KMS-11 (cell line): ENCODE data around the gene PPIA.

Source experiments
- H2AFZ ChIP-seq: fragments of 200-600 bp; sonication (generic); 2 replicates; pipeline ENCODE4 v1.6.1; 2016; ENCODE audit warnings: antibody characterized with exemption, mixed run types, low read depth
- H3K27ac ChIP-seq: fragments of 200-600 bp; sonication (generic); 2 replicates; pipeline ENCODE4 v1.6.1; 2016; ENCODE audit warnings: mild to moderate bottlenecking, mixed run types
- H3K27me3 ChIP-seq: fragments of 200-600 bp; sonication (generic); 2 replicates; pipeline ENCODE4 v1.6.1; 2017; ENCODE audit warnings: mild to moderate bottlenecking, low read depth, mixed run types, moderate library complexity; ENCODE audit not compliant: insufficient read depth
- H3K36me3 ChIP-seq: fragments of 200-600 bp; sonication (generic); 2 replicates; pipeline ENCODE4 v1.6.1; 2017; ENCODE audit warnings: mild to moderate bottlenecking, mixed run types; ENCODE audit not compliant: insufficient read depth
- H3K4me1 ChIP-seq: fragments of 200-600 bp; sonication (generic); 2 replicates; pipeline ENCODE4 v1.6.1; 2016; ENCODE audit warnings: mild to moderate bottlenecking, low read depth, mixed run types; ENCODE audit not compliant: poor library complexity, severe bottlenecking
- H3K4me2 ChIP-seq: fragments of 200-600 bp; sonication (generic); 2 replicates; pipeline ENCODE4 v1.7.0; 2016; ENCODE audit warnings: mild to moderate bottlenecking, mixed run types
- H3K4me3 ChIP-seq: fragments of 200-600 bp; sonication (generic); IDR thresholded peaks from 2 replicates; pipeline ENCODE4 v1.6.1; 2017; ENCODE audit warnings: low read depth, low read length, mixed read lengths; ENCODE audit not compliant: insufficient read depth
- H3K79me2 ChIP-seq: fragments of 200-600 bp; sonication (generic); 2 replicates; pipeline ENCODE4 v1.6.1; 2016; ENCODE audit warnings: low read depth, mixed run types; ENCODE audit not compliant: insufficient read depth
- H3K9ac ChIP-seq: fragments of 200-600 bp; sonication (generic); 2 replicates; pipeline ENCODE4 v1.6.1; 2016; ENCODE audit warnings: mild to moderate bottlenecking, mixed run types
- H4K20me1 ChIP-seq: fragments of 200-600 bp; sonication (generic); 2 replicates; pipeline ENCODE4 v1.6.1; 2016; ENCODE audit warnings: mild to moderate bottlenecking, mixed run types; ENCODE audit not compliant: insufficient read depth
- TF ChIP-seq, protein P1 (sequence below): fragments of 200-600 bp; sonication (generic); conservative IDR thresholded peaks from 2 replicates; pipeline ENCODE4 v1.6.1; 2017; ENCODE audit warnings: low read depth, mild to moderate bottlenecking, antibody characterized with exemption, low read length, moderate library complexity, mixed read lengths

The PPIA gene

GRCh38 chr7:44796504-44797328 is at the start of gene PPIA:
Gene PPIA, plus strand, starts transcription at chr7:44796681. Its CDS starts 44 bp downstream, at chr7:44796725.
- H3K79me2 ChIP-seq, result peaks cover 50% of the 10 kb centered on the region
- peaks cover 47% of the 10 kb centered on the region for H3K4me1 ChIP-seq
- H3K27ac ChIP-seq, result peak within 1 kb of the TSS; percentile 96
- H3K27me3 ChIP-seq, result no peaks in the 10 kb centered on the region
- peak within 1 kb of the TSS; percentile 3 for H3K4me3 ChIP-seq
- H4K20me1 ChIP-seq, result peaks cover 36% of the 10 kb centered on the region
- peak within 1 kb of the TSS; percentile 69 for H2AFZ ChIP-seq
- TF ChIP-seq, protein P1, sequence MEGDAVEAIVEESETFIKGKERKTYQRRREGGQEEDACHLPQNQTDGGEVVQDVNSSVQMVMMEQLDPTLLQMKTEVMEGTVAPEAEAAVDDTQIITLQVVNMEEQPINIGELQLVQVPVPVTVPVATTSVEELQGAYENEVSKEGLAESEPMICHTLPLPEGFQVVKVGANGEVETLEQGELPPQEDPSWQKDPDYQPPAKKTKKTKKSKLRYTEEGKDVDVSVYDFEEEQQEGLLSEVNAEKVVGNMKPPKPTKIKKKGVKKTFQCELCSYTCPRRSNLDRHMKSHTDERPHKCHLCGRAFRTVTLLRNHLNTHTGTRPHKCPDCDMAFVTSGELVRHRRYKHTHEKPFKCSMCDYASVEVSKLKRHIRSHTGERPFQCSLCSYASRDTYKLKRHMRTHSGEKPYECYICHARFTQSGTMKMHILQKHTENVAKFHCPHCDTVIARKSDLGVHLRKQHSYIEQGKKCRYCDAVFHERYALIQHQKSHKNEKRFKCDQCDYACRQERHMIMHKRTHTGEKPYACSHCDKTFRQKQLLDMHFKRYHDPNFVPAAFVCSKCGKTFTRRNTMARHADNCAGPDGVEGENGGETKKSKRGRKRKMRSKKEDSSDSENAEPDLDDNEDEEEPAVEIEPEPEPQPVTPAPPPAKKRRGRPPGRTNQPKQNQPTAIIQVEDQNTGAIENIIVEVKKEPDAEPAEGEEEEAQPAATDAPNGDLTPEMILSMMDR, result no peak
- H3K4me2 ChIP-seq, result peak within 1 kb of the TSS; percentile 78
- peak within 1 kb of the TSS; percentile 99 for H3K9ac ChIP-seq
- H3K36me3 ChIP-seq, result peaks cover 28% of the 10 kb centered on the region

DNA sequence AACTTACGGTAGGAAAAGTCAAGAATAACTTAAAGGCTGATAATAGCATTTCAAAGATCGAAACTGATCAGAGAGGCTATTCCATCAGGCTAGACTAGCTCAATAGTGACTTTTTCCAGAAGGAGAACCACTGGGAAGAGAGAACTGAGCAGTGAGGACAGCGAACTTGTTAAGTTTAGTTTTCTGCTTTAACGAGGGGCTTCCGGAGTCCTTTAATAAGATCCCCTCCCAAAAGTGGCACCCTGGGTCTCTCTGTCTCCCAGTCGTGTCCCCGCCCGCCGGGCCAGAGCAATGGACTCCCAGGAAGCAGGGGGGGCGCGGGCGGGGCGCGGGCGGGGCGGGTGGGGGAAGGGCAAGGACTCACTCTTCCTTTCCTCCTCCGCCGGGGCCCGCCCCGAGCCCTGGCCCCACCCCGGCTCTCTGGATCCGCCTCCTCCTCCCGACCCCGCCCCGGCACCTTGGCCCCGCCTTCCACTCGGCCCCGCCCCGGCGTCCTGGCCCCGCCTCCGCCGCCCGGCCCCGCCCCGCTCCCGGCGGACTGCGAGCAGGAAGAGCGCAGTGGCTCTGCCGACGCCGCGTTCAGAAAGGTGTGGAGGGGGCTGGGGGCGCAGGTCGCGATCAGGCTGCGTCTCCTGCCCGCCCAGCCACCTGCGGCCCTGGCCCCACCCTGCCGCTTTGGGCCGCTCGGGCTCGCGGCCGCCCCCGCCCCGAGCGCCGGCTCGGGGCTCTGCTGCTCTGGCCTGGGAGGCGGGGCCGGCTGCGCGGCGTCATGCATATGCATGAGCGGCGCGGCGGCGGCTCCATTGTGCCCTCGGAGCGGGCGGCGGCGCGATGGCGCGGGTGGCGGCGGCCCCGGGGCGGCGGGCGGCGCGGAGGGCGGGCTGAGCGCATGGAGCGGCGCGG is 48.2 kb upstream of the PPIA start, which contains the start of gene ZMIZ2:
TSS of gene ZMIZ2 (plus strand) at position 803 of the 903 bp plus-strand sequence. CDS start 7,403 bp downstream, outside the sequence.
- Histone ChIP-seq H2AFZ (peak within 1 kb of the TSS; percentile 92), H3K4me2 (peak within 1 kb of the TSS; percentile 95), H3K27me3 (no peaks in the 10 kb centered on the region), H3K4me1 (peaks cover 43% of the 10 kb centered on the region), H4K20me1 (no peaks in the 10 kb centered on the region), H3K9ac (peak within 1 kb of the TSS; percentile 60), H3K4me3 (no peak within 1 kb of the TSS), H3K27ac (peak within 1 kb of the TSS; percentile 91), H3K36me3 (no peaks in the 10 kb centered on the region), H3K79me2 (peaks cover 37% of the 10 kb centered on the region)
- TF ChIP-seq, protein P1, result no peak

GRCh38 chr7:44748948-44749731 is 47.3 kb upstream of the PPIA start:
- Histone ChIP-seq H3K27me3 (no peaks in the 10 kb centered on the region), H3K4me1 (peaks cover 52% of the 10 kb centered on the region), H3K79me2 (peaks cover 46% of the 10 kb centered on the region), H3K27ac (peak overlapping the region; percentile 91), H2AFZ (no peak overlapping the region), H3K9ac (peak overlapping the region; percentile 60), H3K36me3 (no peaks in the 10 kb centered on the region), H4K20me1 (peaks cover under 1% of the 10 kb centered on the region; the same call in 1 of the 2 replicates), H3K4me2 (peak overlapping the region; percentile 95), H3K4me3 (no peak overlapping the region)
- TF ChIP-seq, protein P1, result no peak

- Histone ChIP-seq H2AFZ (no peak overlapping the region), H3K27ac (peak overlapping the region; percentile 91), H3K27me3 (no peaks in the 10 kb centered on the region), H3K79me2 (peaks cover 54% of the 10 kb centered on the region), H3K9ac (peak overlapping the region; percentile 60), H3K36me3 (no peaks in the 10 kb centered on the region), H3K4me2 (peak overlapping the region; percentile 95), H3K4me1 (peaks cover 59% of the 10 kb centered on the region), H4K20me1 (peaks cover 2% of the 10 kb centered on the region; the same call in 1 of the 2 replicates), H3K4me3 (no peak overlapping the region)
- TF ChIP-seq, protein P1, result no peak
Observed at GRCh38 chr7:44749992-44750391, 46.5 kb upstream of the PPIA start.
